Measurements from ENCODE around the gene ARL4D.

Gene ARL4D

DNA sequence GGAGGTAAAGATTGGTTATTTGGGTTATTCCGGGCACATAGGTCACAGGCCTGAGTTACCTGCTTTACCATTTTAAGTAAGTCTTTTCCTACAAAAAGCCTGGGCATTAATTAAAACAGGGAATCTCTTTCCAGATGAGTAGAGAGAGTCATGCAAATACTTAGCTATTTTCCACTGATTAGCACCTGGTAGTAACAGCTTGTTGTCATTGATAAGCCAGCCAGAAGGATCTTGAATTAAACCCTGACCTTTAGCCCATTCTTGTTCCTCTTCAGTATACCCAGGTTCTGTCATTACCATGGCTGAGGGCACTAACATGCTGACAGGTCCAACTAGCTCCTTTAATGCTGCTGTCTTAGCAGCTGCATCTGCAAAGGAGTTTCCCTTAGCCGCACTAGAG, 44.4 kb upstream of the ARL4D start:
- ChIA-PET POLR2A (no interaction called here), CTCF (interaction anchor here (2.7 kb wide), 1 partner anchor 20 kb away, joined by 11 read pairs; no protein-coding TSS in a partner anchor)
- no peak for DNase-seq (ENCODE audit: extremely low spot score)
- TF ChIP-seq, protein P1, sequence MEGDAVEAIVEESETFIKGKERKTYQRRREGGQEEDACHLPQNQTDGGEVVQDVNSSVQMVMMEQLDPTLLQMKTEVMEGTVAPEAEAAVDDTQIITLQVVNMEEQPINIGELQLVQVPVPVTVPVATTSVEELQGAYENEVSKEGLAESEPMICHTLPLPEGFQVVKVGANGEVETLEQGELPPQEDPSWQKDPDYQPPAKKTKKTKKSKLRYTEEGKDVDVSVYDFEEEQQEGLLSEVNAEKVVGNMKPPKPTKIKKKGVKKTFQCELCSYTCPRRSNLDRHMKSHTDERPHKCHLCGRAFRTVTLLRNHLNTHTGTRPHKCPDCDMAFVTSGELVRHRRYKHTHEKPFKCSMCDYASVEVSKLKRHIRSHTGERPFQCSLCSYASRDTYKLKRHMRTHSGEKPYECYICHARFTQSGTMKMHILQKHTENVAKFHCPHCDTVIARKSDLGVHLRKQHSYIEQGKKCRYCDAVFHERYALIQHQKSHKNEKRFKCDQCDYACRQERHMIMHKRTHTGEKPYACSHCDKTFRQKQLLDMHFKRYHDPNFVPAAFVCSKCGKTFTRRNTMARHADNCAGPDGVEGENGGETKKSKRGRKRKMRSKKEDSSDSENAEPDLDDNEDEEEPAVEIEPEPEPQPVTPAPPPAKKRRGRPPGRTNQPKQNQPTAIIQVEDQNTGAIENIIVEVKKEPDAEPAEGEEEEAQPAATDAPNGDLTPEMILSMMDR (IDR thresholded peaks at IDR 0.05; ENCODE audit: control extremely low read depth, extremely low read depth, low read depth, missing control alignments): no peak

DNA sequence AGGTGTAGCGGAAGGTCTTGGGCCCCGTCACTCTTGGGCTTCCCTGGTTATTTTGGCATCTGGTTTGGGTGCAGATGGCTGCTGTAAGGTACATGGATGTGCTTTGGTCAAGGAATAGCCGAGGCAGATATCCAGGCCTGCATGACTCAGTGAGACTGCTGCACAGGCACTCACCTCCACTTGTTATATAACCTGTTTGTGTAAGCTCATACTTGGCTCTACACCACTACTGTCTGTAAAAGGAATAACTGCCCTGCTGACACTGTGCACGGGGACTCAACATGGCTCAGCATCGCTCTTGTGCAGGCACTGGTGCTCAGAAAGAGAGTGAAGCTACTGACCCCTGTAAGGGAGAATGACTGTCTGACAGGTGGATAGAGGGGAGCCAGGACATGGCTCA, 42.3 kb upstream of the ARL4D start:
- POLR2A ChIA-PET: interaction anchor here (1.2 kb wide), 1 partner anchor 11 kb away, joined by 10 read pairs; no protein-coding TSS in a partner anchor
- DNase-seq (ENCODE audit: extremely low spot score): no peak
- CTCF ChIA-PET: interaction anchor here (0.8 to 3.5 kb wide), 8 partner anchors 11 to 128 kb away, joined by 3 to 24 read pairs (median 5); partner anchors contain the start of gene DHX8
- TF ChIP-seq, protein P1 (IDR thresholded peaks at IDR 0.05; ENCODE audit: control extremely low read depth, extremely low read depth, low read depth, missing control alignments): no peak

DNA sequence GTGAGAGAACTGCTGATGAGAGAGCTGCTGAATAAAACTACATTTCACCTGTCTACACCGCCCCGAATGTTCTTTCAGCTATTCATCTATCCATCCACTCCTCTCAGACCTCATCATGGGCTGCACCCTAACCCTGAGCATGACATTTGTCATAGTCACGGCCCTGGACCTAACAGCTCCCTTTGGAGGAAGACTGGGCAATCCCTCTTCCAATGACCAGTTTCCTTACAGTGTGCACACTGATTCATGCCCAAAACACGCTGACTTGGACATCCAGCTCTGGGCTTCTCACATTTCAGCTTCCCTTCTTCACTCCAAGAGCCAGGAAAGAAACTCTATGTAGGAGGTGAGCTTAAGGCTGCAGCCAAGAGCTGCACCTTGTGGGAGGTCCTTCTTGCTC, 41.8 kb upstream of the ARL4D start:
- CTCF ChIA-PET: interaction anchor here (0.8 to 3.5 kb wide), 8 partner anchors 12 to 127 kb away, joined by 3 to 24 read pairs (median 5); partner anchors contain the start of gene DHX8
- DNase-seq (ENCODE audit: extremely low spot score): no peak
- POLR2A ChIA-PET: interaction anchor here (0.6 to 1.2 kb wide), 2 partner anchors 11 to 188 kb away, joined by 3 to 10 read pairs; no protein-coding TSS in a partner anchor
- TF ChIP-seq, protein P1 (IDR thresholded peaks at IDR 0.05; ENCODE audit: control extremely low read depth, extremely low read depth, low read depth, missing control alignments): no peak

DNA sequence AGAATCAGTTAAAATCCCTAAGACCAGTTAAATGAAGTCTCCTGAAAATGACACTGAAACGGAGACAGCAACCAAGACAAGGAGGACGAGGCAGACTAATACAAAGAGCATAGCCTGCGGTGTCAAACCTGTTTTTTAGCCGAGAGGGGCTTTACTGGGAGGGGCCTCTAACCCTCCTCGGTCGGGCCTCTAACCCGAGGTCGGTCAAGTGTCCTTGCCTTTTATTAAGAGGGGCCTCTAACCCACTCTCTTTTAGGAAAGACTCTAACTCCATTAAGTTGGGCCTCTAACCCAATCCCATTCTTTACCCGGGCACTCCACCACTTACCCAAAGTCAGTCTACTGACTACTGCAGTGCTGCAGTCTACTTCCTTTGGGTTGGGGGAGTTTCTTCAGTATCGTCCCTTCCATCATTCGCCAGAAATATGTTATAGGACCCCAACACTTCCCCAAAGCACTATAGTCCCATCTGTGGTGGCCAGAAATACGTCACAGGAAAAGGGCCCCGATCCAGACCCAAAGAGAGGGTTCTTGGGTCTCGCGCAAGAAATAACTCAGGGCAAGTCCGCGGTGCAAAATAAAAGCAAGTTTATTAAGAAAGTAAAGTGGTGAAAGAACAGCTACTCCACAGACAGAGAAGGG, 39.2 kb upstream of the ARL4D start:
- POLR2A ChIA-PET: interaction anchor here (0.6 to 3.0 kb wide), 11 partner anchors 9 to 361 kb away, joined by 3 to 50 read pairs (median 7); partner anchors contain the start of genes RPL27 and TMEM106A
- TF ChIP-seq, protein P1 (IDR thresholded peaks at IDR 0.05; ENCODE audit: control extremely low read depth, extremely low read depth, low read depth, missing control alignments): no peak

DNA sequence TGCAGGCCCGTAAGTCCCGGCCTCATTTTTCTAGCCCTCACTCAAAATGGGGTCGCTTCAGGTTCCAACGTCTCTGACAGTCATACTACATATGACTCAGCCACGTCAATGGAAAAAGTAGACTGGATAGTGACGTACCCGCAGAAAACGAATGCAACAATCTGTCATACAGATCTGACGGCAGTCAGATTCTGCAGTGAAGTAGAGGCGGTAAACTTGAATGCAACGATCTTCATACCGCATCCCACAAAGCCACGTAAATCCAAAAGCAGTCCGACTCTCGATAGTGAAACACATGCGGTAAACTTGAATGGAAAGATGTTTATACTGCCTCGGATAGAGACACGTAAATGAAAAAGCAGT, 38.4 kb upstream of the ARL4D start:
- TF ChIP-seq, protein P1 (IDR thresholded peaks at IDR 0.05; ENCODE audit: control extremely low read depth, extremely low read depth, low read depth, missing control alignments): no peak
- ChIA-PET CTCF (interaction anchor here (0.9 to 4.4 kb wide), 6 partner anchors 21 to 124 kb away, joined by 3 to 16 read pairs (median 4); partner anchors contain the start of gene DHX8), POLR2A (interaction anchor here (0.6 to 3.0 kb wide), 31 partner anchors 8 to 972 kb away, joined by 3 to 50 read pairs (median 4); partner anchors contain the start of genes ARL4D, DHX8, HDAC5 and RETREG3)
- peak; percentile 47 for DNase-seq (ENCODE audit: extremely low spot score)

More for the DNA sequence above, 39.2 kb upstream of the ARL4D start:
- DNase-seq (ENCODE audit: extremely low spot score): no peak
- CTCF ChIA-PET: interaction anchor here (0.9 to 3.5 kb wide), 5 partner anchors 21 to 124 kb away, joined by 3 to 24 read pairs (median 5); partner anchors contain the start of gene DHX8

DNA sequence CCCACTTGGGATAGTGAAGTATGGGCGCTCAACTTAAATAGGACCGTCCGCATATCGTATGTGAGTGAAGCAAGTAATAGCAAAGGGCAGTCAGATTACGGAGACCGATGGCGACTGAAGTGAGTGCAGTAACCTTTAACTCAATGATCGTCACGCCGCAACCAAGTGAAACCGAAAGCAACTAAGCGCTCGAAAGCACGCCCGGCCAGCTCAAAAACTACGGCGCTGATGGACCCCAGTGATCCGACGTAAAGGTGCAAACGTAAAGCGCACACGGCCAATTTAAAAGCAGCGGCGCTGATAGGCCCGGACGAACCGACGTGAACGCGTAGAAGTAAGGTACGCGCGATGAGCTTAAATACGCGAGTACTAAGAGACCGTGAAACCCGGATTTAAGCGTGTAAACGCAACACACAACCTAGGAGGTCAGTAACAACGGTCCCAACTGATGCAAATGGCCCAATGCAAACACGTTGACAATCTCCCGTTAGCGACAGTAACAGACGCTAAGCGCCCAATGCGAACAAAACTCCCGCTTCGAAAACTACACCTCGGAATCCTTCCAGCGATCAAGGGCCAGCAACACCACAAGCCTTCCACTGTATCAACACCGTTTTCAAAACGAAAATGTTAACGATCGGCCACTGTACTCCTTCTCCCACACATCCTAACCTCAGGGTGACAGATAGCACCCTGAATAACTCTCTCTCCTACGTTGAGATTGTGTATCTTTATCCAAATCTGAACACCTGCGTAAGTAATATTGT, 37.9 kb upstream of the ARL4D start:
- DNase-seq (ENCODE audit: extremely low spot score): peak; percentile 84
- POLR2A ChIA-PET: interaction anchor here (0.6 to 3.0 kb wide), 30 partner anchors 8 to 973 kb away, joined by 3 to 50 read pairs (median 4); partner anchors contain the start of genes ARL4D, DHX8, HDAC5 and NAGLU
- CTCF ChIA-PET: interaction anchor here (0.9 to 4.4 kb wide), 6 partner anchors 22 to 123 kb away, joined by 3 to 16 read pairs (median 4); partner anchors contain the start of gene DHX8
- TF ChIP-seq, protein P1 (IDR thresholded peaks at IDR 0.05; ENCODE audit: control extremely low read depth, extremely low read depth, low read depth, missing control alignments): no peak

Measured in GM10248 (cell line).